Mesendoderm (in vitro differentiated cells): ENCODE data around the gene AK4.
"Not testable (repeated sequence)": the region's sequence is repeated elsewhere in the genome, so short reads cannot be mapped to it uniquely, and the experiment has no call there.

Experiments
- DNase-seq: peaks from one replicate; pipeline ENCODE4 v3.0.0; 2013
- H2AK5ac ChIP-seq: 2 replicates; pipeline ENCODE4 v1.6.1; 2013; ENCODE audit warnings: low read length, inconsistent platforms
- H2BK120ac ChIP-seq: 2 replicates; pipeline ENCODE4 v1.6.1; 2013; ENCODE audit warnings: low read depth, mild to moderate bottlenecking, low read length, moderate library complexity, mixed read lengths
- H2BK15ac ChIP-seq: replicated peaks from 2 replicates; pipeline ENCODE4 v1.6.1; 2013; ENCODE audit warnings: low read depth, mild to moderate bottlenecking, moderate library complexity
- H2BK5ac ChIP-seq: 2 replicates; pipeline ENCODE4 v1.6.1; 2013; ENCODE audit warnings: low read length, inconsistent platforms
- H3K18ac ChIP-seq: 2 replicates; pipeline ENCODE4 v1.6.1; 2013; ENCODE audit warnings: mild to moderate bottlenecking, low read length, mixed read lengths
- H3K23ac ChIP-seq: one replicate; pipeline ENCODE4 v1.6.1; 2013; ENCODE audit warnings: low read length
- H3K27ac ChIP-seq: 2 replicates; pipeline ENCODE4 v1.5.1; 2013; ENCODE audit warnings: low read depth, mild to moderate bottlenecking, inconsistent platforms, low read length, moderate library complexity
- H3K27me3 ChIP-seq: 2 replicates; pipeline ENCODE4 v1.6.1; 2013; ENCODE audit warnings: low read length, control low read depth, mild to moderate bottlenecking, inconsistent platforms; ENCODE audit not compliant: insufficient read depth, poor library complexity
- H3K36me3 ChIP-seq: 2 replicates; pipeline ENCODE4 v1.6.1; 2013; ENCODE audit warnings: low read length, inconsistent platforms; ENCODE audit not compliant: control insufficient read depth, insufficient read depth
- H3K4ac ChIP-seq: one replicate; pipeline ENCODE4 v1.6.1; 2013; ENCODE audit warnings: low read depth, mild to moderate bottlenecking, low read length, moderate library complexity
- H3K4me1 ChIP-seq: 2 replicates; pipeline ENCODE4 v1.6.1; 2013; ENCODE audit warnings: low read depth, low read length, inconsistent platforms; ENCODE audit not compliant: control insufficient read depth
- H3K4me2 ChIP-seq: 2 replicates; pipeline ENCODE4 v1.6.1; 2013; ENCODE audit warnings: low read length
- H3K4me3 ChIP-seq: 2 replicates; pipeline ENCODE4 v1.5.1; 2013; ENCODE audit warnings: mild to moderate bottlenecking, low read length
- H3K56ac ChIP-seq: one replicate; pipeline ENCODE4 v1.6.1; 2013; ENCODE audit warnings: low read length
- H3K79me1 ChIP-seq: 2 replicates; pipeline ENCODE4 v1.6.1; 2013; ENCODE audit warnings: low read length, inconsistent platforms
- H3K79me2 ChIP-seq: 2 replicates; pipeline ENCODE4 v1.6.1; 2013; ENCODE audit warnings: mild to moderate bottlenecking, low read length; ENCODE audit not compliant: control insufficient read depth, insufficient read depth
- H3K9ac ChIP-seq: 2 replicates; pipeline ENCODE4 v1.6.1; 2013; ENCODE audit warnings: low read length, inconsistent platforms
- H4K5ac ChIP-seq: one replicate; pipeline ENCODE4 v1.6.1; 2013; ENCODE audit warnings: low read length
- H4K8ac ChIP-seq: one replicate; pipeline ENCODE4 v1.6.1; 2013; ENCODE audit warnings: low read depth, mild to moderate bottlenecking, control low read depth, low read length, moderate library complexity
- whole genome bisulfite sequencing: extraction: QIAGEN DNeasy Blood & Tissue Kit; methylation state at CpG from one replicate; pipeline ENCODE4 v1.1.7; 2013; ENCODE audit warnings: low lambda C conversion rate, missing lambda C conversion rate; ENCODE audit not compliant: insufficient coverage; ENCODE audit errors: extremely low coverage; 5-methylcytosine and 5-hydroxymethylcytosine counted together

The AK4 gene

GRCh38 chr1:65237088-65237487, 89.1 kb downstream of the AK4 start:
- DNase-seq, H3K27me3 ChIP-seq, H2BK120ac ChIP-seq, H3K4me2 ChIP-seq, H3K79me2 ChIP-seq, H4K8ac ChIP-seq, H3K18ac ChIP-seq, H3K36me3 ChIP-seq, H4K5ac ChIP-seq, H2BK5ac ChIP-seq, H3K9ac ChIP-seq, H2AK5ac ChIP-seq, H2BK15ac ChIP-seq, H3K4me3 ChIP-seq, H3K27ac ChIP-seq, H3K56ac ChIP-seq, H3K23ac ChIP-seq, H3K4me1 ChIP-seq, H3K79me1 ChIP-seq, H3K4ac ChIP-seq: not testable (repeated sequence)
- WGBS, result no CpG with 5 or more reads among the region's 1 CpG

GRCh38 chr1:65237503-65237902, 89.5 kb downstream of the AK4 start:
- no peak overlapping the region for H3K27ac ChIP-seq
- H3K27me3 ChIP-seq, result no peaks in the 10 kb centered on the region
- H2AK5ac ChIP-seq, result no peak overlapping the region
- no peaks in the 10 kb centered on the region for H3K4me1 ChIP-seq
- H3K4me2 ChIP-seq, result no peak overlapping the region
- peak; percentile 31 for DNase-seq
- H3K9ac ChIP-seq, result no peak overlapping the region
- H3K18ac ChIP-seq, result no peak overlapping the region
- H2BK15ac ChIP-seq, result no peak overlapping the region
- H3K79me1 ChIP-seq, result no peaks in the 10 kb centered on the region
- WGBS, result no CpG with 5 or more reads among the region's 4 CpGs
- no peak overlapping the region for H3K23ac ChIP-seq
- H4K8ac ChIP-seq, result no peak overlapping the region
- no peak overlapping the region for H3K4ac ChIP-seq
- H3K79me2 ChIP-seq, result no peaks in the 10 kb centered on the region
- H2BK120ac ChIP-seq, result no peak overlapping the region
- no peaks in the 10 kb centered on the region for H3K36me3 ChIP-seq
- H4K5ac ChIP-seq, result no peak overlapping the region
- no peak overlapping the region for H3K4me3 ChIP-seq
- no peak overlapping the region for H3K56ac ChIP-seq
- no peak overlapping the region for H2BK5ac ChIP-seq

DNA sequence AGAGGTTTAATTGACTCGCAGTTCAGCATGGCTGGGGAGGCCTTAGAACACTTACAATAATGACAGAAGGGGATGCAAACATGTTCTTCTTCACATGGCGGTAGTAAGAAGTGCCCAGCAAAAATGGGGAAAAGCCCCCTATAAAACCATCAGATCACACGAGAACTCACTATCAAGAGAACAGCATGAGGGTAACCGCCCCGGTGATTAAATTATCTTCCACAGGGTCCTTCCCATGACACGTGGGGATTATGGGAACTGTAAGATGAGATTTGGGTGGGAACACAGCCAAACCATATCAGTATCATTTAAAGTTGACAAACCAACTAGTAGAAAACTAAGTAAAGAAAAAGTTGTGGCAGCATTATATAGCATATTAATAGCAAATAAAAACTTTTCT, 90.0 kb downstream of the AK4 start:
- no peaks in the 10 kb centered on the region for H3K27me3 ChIP-seq
- H4K8ac ChIP-seq, result no peak overlapping the region
- no peaks in the 10 kb centered on the region for H3K4me1 ChIP-seq
- H3K4me3 ChIP-seq, result no peak overlapping the region
- H3K4me2 ChIP-seq, result no peak overlapping the region
- DNase-seq, result peak; percentile 18
- no peak overlapping the region for H3K23ac ChIP-seq
- no peak overlapping the region for H2AK5ac ChIP-seq
- H3K79me2 ChIP-seq, result no peaks in the 10 kb centered on the region
- no peak overlapping the region for H4K5ac ChIP-seq
- H3K9ac ChIP-seq, result no peak overlapping the region
- no peak overlapping the region for H3K18ac ChIP-seq
- no peak overlapping the region for H3K27ac ChIP-seq
- H3K56ac ChIP-seq, result no peak overlapping the region
- no peak overlapping the region for H2BK15ac ChIP-seq
- no peak overlapping the region for H3K4ac ChIP-seq
- no peaks in the 10 kb centered on the region for H3K79me1 ChIP-seq
- no CpG with 5 or more reads among the region's 6 CpGs for WGBS
- no peak overlapping the region for H2BK5ac ChIP-seq
- H2BK120ac ChIP-seq, result no peak overlapping the region
- no peaks in the 10 kb centered on the region for H3K36me3 ChIP-seq

- WGBS, result no CpG with 5 or more reads among the region's 3 CpGs
- H2BK5ac ChIP-seq, result no peak overlapping the region
- no peak overlapping the region for H3K4ac ChIP-seq
- H3K36me3 ChIP-seq, result no peaks in the 10 kb centered on the region
- H4K5ac ChIP-seq, result no peak overlapping the region
- H3K79me2 ChIP-seq, result no peaks in the 10 kb centered on the region
- H2BK15ac ChIP-seq, result no peak overlapping the region
- H3K18ac ChIP-seq, result no peak overlapping the region
- H3K4me2 ChIP-seq, result no peak overlapping the region
- H3K23ac ChIP-seq, result no peak overlapping the region
- H3K9ac ChIP-seq, result no peak overlapping the region
- H4K8ac ChIP-seq, result no peak overlapping the region
- H3K4me1 ChIP-seq, result no peaks in the 10 kb centered on the region
- H3K27me3 ChIP-seq, result no peaks in the 10 kb centered on the region
- no peak overlapping the region for H3K27ac ChIP-seq
- no peak for DNase-seq
- H3K56ac ChIP-seq, result no peak overlapping the region
- no peak overlapping the region for H2AK5ac ChIP-seq
- H3K4me3 ChIP-seq, result no peak overlapping the region
- no peak overlapping the region for H2BK120ac ChIP-seq
- H3K79me1 ChIP-seq, result no peaks in the 10 kb centered on the region
These were observed 95.5 kb downstream of the AK4 start for GRCh38 chr1:65243491-65243890.

DNA sequence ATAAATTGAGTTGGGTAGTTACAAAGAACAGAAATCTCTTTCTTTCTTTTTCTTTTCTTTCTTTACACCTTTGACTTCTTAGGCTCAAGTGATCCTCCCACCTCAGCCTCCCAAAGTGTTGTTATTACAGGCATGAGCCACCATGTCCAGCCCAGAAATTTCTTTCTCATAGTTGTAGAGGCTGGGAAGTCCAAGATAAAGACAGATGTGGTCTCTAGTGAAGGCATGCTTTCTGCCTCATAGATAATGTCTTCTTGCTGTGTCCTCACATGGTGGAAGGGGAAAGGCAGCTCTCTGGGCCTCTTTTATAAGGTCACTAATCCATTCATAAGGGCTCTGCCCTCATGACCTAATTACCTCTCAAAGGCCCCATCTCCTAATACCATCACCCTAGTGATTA, 97.3 kb downstream of the AK4 start:
- Histone ChIP-seq H3K9ac (no peak overlapping the region), H3K27ac (no peak overlapping the region), H3K4me1 (no peaks in the 10 kb centered on the region), H3K56ac (no peak overlapping the region), H2BK15ac (no peak overlapping the region), H3K79me1 (no peaks in the 10 kb centered on the region), H3K4me2 (no peak overlapping the region), H3K36me3 (no peaks in the 10 kb centered on the region), H3K27me3 (no peaks in the 10 kb centered on the region), H3K4ac (no peak overlapping the region), H4K8ac (no peak overlapping the region), H3K18ac (no peak overlapping the region), H3K79me2 (no peaks in the 10 kb centered on the region), H3K23ac (no peak overlapping the region), H2AK5ac (no peak overlapping the region), H2BK5ac (no peak overlapping the region), H3K4me3 (no peak overlapping the region), H4K5ac (no peak overlapping the region), H2BK120ac (no peak overlapping the region)
- DNase-seq, result no peak

- no peaks in the 10 kb centered on the region for H3K4me1 ChIP-seq
- no peak overlapping the region for H3K9ac ChIP-seq
- H3K27ac ChIP-seq, result no peak overlapping the region
- H3K27me3 ChIP-seq, result no peaks in the 10 kb centered on the region
- H3K36me3 ChIP-seq, result no peaks in the 10 kb centered on the region
- no peak overlapping the region for H3K4ac ChIP-seq
- H2AK5ac ChIP-seq, result no peak overlapping the region
- no peak overlapping the region for H4K5ac ChIP-seq
- no peak overlapping the region for H2BK15ac ChIP-seq
- no peak overlapping the region for H4K8ac ChIP-seq
- no peaks in the 10 kb centered on the region for H3K79me1 ChIP-seq
- no peak overlapping the region for H3K18ac ChIP-seq
- H3K79me2 ChIP-seq, result no peaks in the 10 kb centered on the region
- no peak overlapping the region for H2BK5ac ChIP-seq
- no peak overlapping the region for H3K4me2 ChIP-seq
- H3K23ac ChIP-seq, result no peak overlapping the region
- DNase-seq, result no peak
- no peak overlapping the region for H3K4me3 ChIP-seq
- H2BK120ac ChIP-seq, result no peak overlapping the region
- H3K56ac ChIP-seq, result no peak overlapping the region
- WGBS, result no CpG with 5 or more reads among the region's 4 CpGs
These were observed 99.7 kb downstream of the AK4 start for GRCh38 chr1:65247419-65248359.
